ENCODE data around the gene KHK.
A peak's percentile ranks its signal among the peaks of the same experiment; 100 is the strongest.

KHK gene

GRCh38 chr2:27087823-27088410 is 1.3 kb downstream of the KHK start:
- H3K4me1 ChIP-seq (ENCODE audit: control insufficient read depth in 5 of 5, insufficient read depth in 5 of 5, low read length in 5 of 5), result peaks cover 2 to 23% (median 19%) of the 10 kb centered on the region in 5 donors
- no peak overlapping the region for H3K4me3 ChIP-seq (ENCODE audit: low read depth in 1 of 5, low read length in 5 of 5)
- H3K9ac ChIP-seq (ENCODE audit: low read length in 5 of 5), result no peak overlapping the region
- H3K27ac ChIP-seq (ENCODE audit: low read depth, low read length), result no peak overlapping the region
- no peaks in the 10 kb centered on the region for H3K27me3 ChIP-seq (ENCODE audit: control insufficient read depth in 5 of 5, insufficient read depth in 4 of 5, low read length in 5 of 5)
- H3K36me3 ChIP-seq (ENCODE audit: control insufficient read depth in 5 of 5, insufficient read depth in 5 of 5, low read length in 5 of 5), result no peaks in the 10 kb centered on the region
- no peaks in the 10 kb centered on the region for H3K9me3 ChIP-seq (ENCODE audit: control insufficient read depth in 5 of 5, low read length in 5 of 5)

- H3K36me3 ChIP-seq (ENCODE audit: control insufficient read depth in 5 of 5, insufficient read depth in 5 of 5, low read length in 5 of 5), result no peaks in the 10 kb centered on the region
- H3K9me3 ChIP-seq (ENCODE audit: control insufficient read depth in 5 of 5, low read length in 5 of 5), result no peaks in the 10 kb centered on the region
- H3K27ac ChIP-seq (ENCODE audit: low read depth, low read length), result no peak overlapping the region
- peaks cover 2 to 23% (median 19%) of the 10 kb centered on the region in 5 donors for H3K4me1 ChIP-seq (ENCODE audit: control insufficient read depth in 5 of 5, insufficient read depth in 5 of 5, low read length in 5 of 5)
- no peak overlapping the region for H3K4me3 ChIP-seq (ENCODE audit: low read depth in 1 of 5, low read length in 5 of 5)
- H3K27me3 ChIP-seq (ENCODE audit: control insufficient read depth in 5 of 5, insufficient read depth in 4 of 5, low read length in 5 of 5), result no peaks in the 10 kb centered on the region
- H3K9ac ChIP-seq (ENCODE audit: low read length in 5 of 5), result no peak overlapping the region
Observed at GRCh38 chr2:27088634-27089033, 2.1 kb downstream of the KHK start.

- Histone ChIP-seq H3K36me3 (ENCODE audit: control insufficient read depth in 5 of 5, insufficient read depth in 5 of 5, low read length in 5 of 5) (peaks cover 0 to 2% (median 0%) of the 10 kb centered on the region in 5 donors), H3K9ac (ENCODE audit: low read length in 5 of 5) (no peak overlapping the region), H3K27ac (ENCODE audit: low read depth, low read length) (no peak overlapping the region), H3K27me3 (ENCODE audit: control insufficient read depth in 5 of 5, insufficient read depth in 4 of 5, low read length in 5 of 5) (no peaks in the 10 kb centered on the region), H3K9me3 (ENCODE audit: control insufficient read depth in 5 of 5, low read length in 5 of 5) (no peaks in the 10 kb centered on the region), H3K4me1 (ENCODE audit: control insufficient read depth in 5 of 5, insufficient read depth in 5 of 5, low read length in 5 of 5) (peaks cover 2 to 23% (median 19%) of the 10 kb centered on the region in 5 donors), H3K4me3 (ENCODE audit: low read depth in 1 of 5, low read length in 5 of 5) (no peak overlapping the region)
Observed at GRCh38 chr2:27089111-27089954, 2.8 kb downstream of the KHK start.

GRCh38 chr2:27091746-27092695 is 5.4 kb downstream of the KHK start:
- no peaks in the 10 kb centered on the region for H3K27me3 ChIP-seq (ENCODE audit: control insufficient read depth in 5 of 5, insufficient read depth in 4 of 5, low read length in 5 of 5)
- no peak overlapping the region for H3K4me3 ChIP-seq (ENCODE audit: low read depth in 1 of 5, low read length in 5 of 5)
- no peaks in the 10 kb centered on the region for H3K9me3 ChIP-seq (ENCODE audit: control insufficient read depth in 5 of 5, low read length in 5 of 5)
- peaks cover 0 to 3% (median 0%) of the 10 kb centered on the region in 5 donors for H3K36me3 ChIP-seq (ENCODE audit: control insufficient read depth in 5 of 5, insufficient read depth in 5 of 5, low read length in 5 of 5)
- H3K4me1 ChIP-seq (ENCODE audit: control insufficient read depth in 5 of 5, insufficient read depth in 5 of 5, low read length in 5 of 5), result peaks cover 6 to 20% (median 17%) of the 10 kb centered on the region in 5 donors
- no peak overlapping the region for H3K9ac ChIP-seq (ENCODE audit: low read length in 5 of 5)
- H3K27ac ChIP-seq (ENCODE audit: low read depth, low read length), result no peak overlapping the region

GRCh38 chr2:27092696-27093429 is 6.3 kb downstream of the KHK start:
- Histone ChIP-seq H3K27me3 (ENCODE audit: control insufficient read depth in 5 of 5, insufficient read depth in 4 of 5, low read length in 5 of 5) (no peaks in the 10 kb centered on the region), H3K9ac (ENCODE audit: low read length in 5 of 5) (no peak overlapping the region), H3K36me3 (ENCODE audit: control insufficient read depth in 5 of 5, insufficient read depth in 5 of 5, low read length in 5 of 5) (peaks cover 0 to 3% (median 0%) of the 10 kb centered on the region in 5 donors), H3K9me3 (ENCODE audit: control insufficient read depth in 5 of 5, low read length in 5 of 5) (no peaks in the 10 kb centered on the region), H3K4me3 (ENCODE audit: low read depth in 1 of 5, low read length in 5 of 5) (no peak overlapping the region), H3K4me1 (ENCODE audit: control insufficient read depth in 5 of 5, insufficient read depth in 5 of 5, low read length in 5 of 5) (peaks cover 6 to 19% (median 13%) of the 10 kb centered on the region in 5 donors), H3K27ac (ENCODE audit: low read depth, low read length) (no peak overlapping the region)

GRCh38 chr2:27093430-27094352 is 7.1 kb downstream of the KHK start:
- Histone ChIP-seq H3K4me1 (ENCODE audit: control insufficient read depth in 5 of 5, insufficient read depth in 5 of 5, low read length in 5 of 5) (peaks cover 6 to 19% (median 13%) of the 10 kb centered on the region in 5 donors), H3K27ac (ENCODE audit: low read depth, low read length) (no peak overlapping the region), H3K36me3 (ENCODE audit: control insufficient read depth in 5 of 5, insufficient read depth in 5 of 5, low read length in 5 of 5) (peaks cover 0 to 3% (median 0%) of the 10 kb centered on the region in 5 donors), H3K4me3 (ENCODE audit: low read depth in 1 of 5, low read length in 5 of 5) (no peak overlapping the region), H3K27me3 (ENCODE audit: control insufficient read depth in 5 of 5, insufficient read depth in 4 of 5, low read length in 5 of 5) (no peaks in the 10 kb centered on the region), H3K9ac (ENCODE audit: low read length in 5 of 5) (no peak overlapping the region), H3K9me3 (ENCODE audit: control insufficient read depth in 5 of 5, low read length in 5 of 5) (no peaks in the 10 kb centered on the region)

GRCh38 chr2:27094353-27094984 is 7.9 kb downstream of the KHK start:
- no peak overlapping the region for H3K4me3 ChIP-seq (ENCODE audit: low read depth in 1 of 5, low read length in 5 of 5)
- no peak overlapping the region for H3K9ac ChIP-seq (ENCODE audit: low read length in 5 of 5)

GRCh38 chr2:27095427-27095744 is 8.8 kb downstream of the KHK start:
- H3K9ac ChIP-seq (ENCODE audit: low read length in 5 of 5), result no peak overlapping the region
- no peak overlapping the region for H3K27ac ChIP-seq (ENCODE audit: low read depth, low read length)
- H3K4me1 ChIP-seq (ENCODE audit: control insufficient read depth in 5 of 5, insufficient read depth in 5 of 5, low read length in 5 of 5), result peaks cover 6 to 19% (median 13%) of the 10 kb centered on the region in 5 donors
- peak overlapping the region in 1 of 5 donors; percentile 70 for H3K4me3 ChIP-seq (ENCODE audit: low read depth in 1 of 5, low read length in 5 of 5)
- H3K9me3 ChIP-seq (ENCODE audit: control insufficient read depth in 5 of 5, low read length in 5 of 5), result no peaks in the 10 kb centered on the region
- peaks cover 0 to 6% (median 0%) of the 10 kb centered on the region in 5 donors for H3K36me3 ChIP-seq (ENCODE audit: control insufficient read depth in 5 of 5, insufficient read depth in 5 of 5, low read length in 5 of 5)
- no peaks in the 10 kb centered on the region for H3K27me3 ChIP-seq (ENCODE audit: control insufficient read depth in 5 of 5, insufficient read depth in 4 of 5, low read length in 5 of 5)

More at GRCh38 chr2:27094353-27094984, 7.9 kb downstream of the KHK start:
- Histone ChIP-seq H3K4me1 (ENCODE audit: control insufficient read depth in 5 of 5, insufficient read depth in 5 of 5, low read length in 5 of 5) (peaks cover 6 to 19% (median 13%) of the 10 kb centered on the region in 5 donors), H3K27me3 (ENCODE audit: control insufficient read depth in 5 of 5, insufficient read depth in 4 of 5, low read length in 5 of 5) (no peaks in the 10 kb centered on the region), H3K9me3 (ENCODE audit: control insufficient read depth in 5 of 5, low read length in 5 of 5) (no peaks in the 10 kb centered on the region), H3K36me3 (ENCODE audit: control insufficient read depth in 5 of 5, insufficient read depth in 5 of 5, low read length in 5 of 5) (peaks cover 0 to 4% (median 0%) of the 10 kb centered on the region in 5 donors), H3K27ac (ENCODE audit: low read depth, low read length) (no peak overlapping the region)
